CD4-positive, alpha-beta T cell treated with Interleukin-4 for 1 hour (primary cell): Measurements from ENCODE around the gene STUM.
A peak's percentile ranks its signal among the peaks of the same experiment; 100 is the strongest.

Experiments
- DNase-seq, 2 donors: peaks; one replicate each; pipeline ENCODE4 v3.0.0-alpha.2; 2020 to 2022

STUM gene

DNA sequence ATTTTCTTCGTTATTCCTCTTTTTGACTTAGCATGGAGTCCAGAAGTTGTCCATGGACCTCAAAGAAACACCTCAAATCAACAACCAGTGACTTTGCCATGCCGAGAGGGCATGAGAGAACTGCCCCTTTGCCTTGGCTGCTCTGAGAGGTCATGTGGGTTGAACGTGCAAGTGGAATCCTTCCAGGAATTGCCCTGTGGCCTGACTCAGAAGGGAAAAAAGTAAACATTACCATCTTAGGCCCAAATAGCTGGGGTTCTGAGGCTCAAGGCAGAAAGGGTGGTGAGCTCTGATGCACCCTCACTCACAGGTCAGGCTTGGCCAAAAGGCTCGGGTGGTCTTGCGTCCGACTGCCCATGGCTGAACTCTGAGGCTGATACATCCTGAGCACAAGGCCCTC lies 15.1 kb downstream of the STUM start:
- no peak for DNase-seq

GRCh38 chr1:226565476-226565875 lies 16.9 kb downstream of the STUM start:
- DNase-seq, result no peak

DNA sequence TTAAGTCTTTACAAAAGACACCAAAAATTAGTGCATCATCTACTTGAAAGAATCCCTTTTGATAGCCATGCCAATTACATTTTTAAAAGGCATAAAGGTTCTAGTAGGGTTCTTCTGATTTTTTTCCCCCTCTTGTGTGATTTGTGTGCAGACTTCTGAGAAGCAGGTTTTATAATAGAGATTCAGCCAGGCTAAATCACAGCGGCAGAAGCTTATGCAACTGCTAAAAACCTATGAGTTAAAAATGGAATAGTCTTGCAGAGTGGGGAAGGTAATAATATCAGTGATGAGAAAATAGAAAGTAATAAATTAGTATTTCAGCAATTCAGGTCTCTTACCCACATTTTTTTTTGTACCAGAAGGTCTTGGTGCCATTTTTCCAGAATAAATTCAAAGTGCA lies 17.7 kb downstream of the STUM start:
- DNase-seq, result no peak

- no peak for DNase-seq
Observed at GRCh38 chr1:226566760-226567159, 18.2 kb downstream of the STUM start.

DNA sequence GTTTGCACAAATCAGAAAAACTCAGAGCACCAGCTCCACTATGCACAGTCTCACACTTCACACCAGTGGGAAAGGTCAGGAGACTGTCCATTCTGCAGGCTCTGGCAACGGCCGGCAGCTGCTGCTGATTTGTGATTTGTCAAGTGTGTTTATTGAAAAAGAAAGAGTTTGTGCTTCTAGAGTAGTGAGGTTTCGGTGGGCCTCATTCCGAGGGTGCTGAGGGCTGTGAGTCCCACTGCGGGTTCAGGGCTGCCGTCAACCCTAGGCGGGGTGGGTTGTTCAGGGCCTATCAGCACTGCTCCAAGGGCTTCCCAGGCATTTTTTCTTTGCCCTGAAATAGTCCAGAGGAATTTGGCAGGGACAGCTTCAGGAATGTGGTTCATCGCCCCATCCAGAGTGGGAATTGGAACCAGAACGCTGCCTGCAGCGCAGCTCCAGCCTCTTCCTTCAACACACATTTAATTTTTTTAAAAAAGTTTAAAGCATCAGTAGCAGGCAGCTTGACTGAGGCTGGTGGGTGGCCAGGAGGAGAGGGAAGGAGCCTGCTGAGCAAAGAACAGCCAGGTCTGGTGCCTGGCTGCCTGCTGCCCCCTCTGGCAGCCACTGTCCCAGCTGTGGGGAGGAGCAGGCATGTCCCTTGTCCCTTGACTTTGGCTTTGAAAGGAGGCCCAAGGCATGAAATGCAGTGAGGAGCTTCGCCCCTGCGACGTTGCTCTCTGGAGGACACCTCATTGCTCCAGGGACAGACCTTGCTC lies 19.7 kb downstream of the STUM start:
- DNase-seq, result no peak

DNA sequence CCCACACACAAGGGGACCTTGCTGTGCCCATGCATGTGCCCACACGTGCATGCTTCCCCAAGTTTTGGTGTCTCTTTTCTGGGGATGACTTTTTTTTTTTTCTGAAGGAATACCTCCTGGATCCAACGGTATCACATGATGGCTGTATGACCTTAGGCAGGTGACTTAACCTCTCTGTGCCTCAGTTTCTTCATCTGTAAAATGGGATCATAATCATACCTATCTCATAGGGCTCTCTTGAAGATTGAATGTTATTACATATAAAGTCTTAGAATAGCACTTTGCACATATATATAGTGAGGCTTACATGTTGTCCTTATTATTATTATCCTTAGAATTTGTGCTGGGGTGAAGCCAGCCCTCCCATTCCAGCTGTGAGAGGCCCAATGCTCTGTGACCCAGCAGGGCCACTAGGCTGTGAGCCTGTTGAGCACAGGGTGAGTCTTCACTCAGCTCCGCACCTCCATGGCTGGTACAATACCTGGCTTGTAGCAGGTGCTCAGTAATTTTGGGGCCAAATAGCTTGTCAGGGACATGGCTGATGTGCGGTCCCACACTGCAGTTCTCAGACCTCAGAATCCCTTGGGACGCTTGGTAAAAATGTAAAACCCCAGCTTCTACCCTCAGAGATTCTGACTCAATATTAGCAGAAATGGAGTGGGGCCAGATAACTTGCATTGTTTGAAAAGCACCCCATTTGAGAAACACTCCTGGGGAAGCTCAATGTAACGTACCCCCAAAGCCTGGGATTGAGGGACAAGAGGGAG lies 20.6 kb downstream of the STUM start:
- no peak for DNase-seq

DNA sequence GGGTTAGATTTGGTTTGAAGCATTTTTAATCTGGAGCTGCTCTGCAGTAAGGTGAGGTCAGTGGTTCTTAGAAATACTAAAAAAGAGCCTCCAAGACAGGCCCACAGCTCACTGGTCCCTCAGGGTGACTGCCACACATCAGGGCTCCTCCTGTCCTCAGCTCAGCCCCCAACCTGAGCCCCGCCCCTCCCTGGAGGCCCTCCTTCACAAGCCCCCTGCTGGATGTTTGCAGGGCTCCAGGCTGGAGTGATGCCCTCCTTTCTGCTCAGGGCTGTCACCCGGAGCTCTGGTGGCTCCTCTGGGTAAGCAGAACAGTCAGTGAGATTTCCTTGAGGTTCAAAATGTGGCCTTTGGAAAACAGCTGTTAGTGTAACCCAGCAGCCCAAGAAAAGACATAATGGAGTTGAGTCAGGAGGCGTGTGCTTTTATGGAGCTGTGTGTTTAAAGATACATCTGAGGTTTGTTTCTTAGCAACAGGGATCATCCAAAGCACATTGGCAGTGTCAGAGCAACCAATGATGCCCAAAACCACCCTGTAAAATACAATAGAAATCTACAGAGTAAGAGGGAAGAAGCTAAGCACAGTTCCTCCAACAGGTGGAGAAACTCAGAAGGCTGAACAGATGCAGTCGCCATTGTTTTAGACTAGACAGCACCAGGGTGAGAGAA lies 21.4 kb downstream of the STUM start:
- peak; percentile 16 to 19 for DNase-seq

DNA sequence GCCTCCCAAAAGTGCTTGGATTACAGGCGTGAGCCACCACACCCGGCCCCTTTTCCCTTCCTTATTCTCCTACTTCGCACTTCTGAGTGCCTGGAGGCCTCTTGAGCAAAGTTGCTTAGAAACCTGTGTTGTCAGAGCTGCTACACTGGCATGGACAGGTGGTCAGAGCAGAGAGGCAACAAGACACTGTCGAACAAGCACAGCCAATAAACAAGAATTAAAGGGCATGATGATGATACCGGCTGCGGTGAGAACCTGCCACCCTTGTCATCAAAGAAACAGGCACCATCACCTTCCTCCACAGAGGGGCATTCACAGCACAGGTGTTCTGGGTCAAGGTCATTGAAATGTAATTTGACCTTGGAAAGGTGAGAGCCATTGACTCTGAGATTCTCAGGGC lies 23.3 kb downstream of the STUM start:
- no peak for DNase-seq

GRCh38 chr1:226572325-226572726 lies 23.8 kb downstream of the STUM start:
- no peak for DNase-seq

DNA sequence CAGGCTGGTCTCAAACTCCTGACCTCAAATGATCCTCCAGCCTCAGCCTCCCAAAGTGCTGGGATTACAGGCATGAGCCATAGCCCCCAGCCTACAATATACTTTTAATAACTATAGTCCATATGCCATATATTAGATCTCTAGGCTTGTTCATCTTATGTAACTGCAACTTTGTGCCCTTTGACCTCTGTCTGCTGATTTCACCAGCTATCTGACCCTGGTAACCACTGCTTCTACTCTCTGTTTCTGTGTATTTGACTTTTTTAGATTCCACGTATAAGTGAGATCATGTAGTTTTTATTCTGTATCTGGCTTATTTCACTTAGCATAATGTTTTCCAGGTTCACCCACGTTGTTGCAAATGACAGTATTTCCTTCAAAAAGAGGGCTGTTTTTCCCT lies 25.5 kb downstream of the STUM start:
- no peak for DNase-seq

DNA sequence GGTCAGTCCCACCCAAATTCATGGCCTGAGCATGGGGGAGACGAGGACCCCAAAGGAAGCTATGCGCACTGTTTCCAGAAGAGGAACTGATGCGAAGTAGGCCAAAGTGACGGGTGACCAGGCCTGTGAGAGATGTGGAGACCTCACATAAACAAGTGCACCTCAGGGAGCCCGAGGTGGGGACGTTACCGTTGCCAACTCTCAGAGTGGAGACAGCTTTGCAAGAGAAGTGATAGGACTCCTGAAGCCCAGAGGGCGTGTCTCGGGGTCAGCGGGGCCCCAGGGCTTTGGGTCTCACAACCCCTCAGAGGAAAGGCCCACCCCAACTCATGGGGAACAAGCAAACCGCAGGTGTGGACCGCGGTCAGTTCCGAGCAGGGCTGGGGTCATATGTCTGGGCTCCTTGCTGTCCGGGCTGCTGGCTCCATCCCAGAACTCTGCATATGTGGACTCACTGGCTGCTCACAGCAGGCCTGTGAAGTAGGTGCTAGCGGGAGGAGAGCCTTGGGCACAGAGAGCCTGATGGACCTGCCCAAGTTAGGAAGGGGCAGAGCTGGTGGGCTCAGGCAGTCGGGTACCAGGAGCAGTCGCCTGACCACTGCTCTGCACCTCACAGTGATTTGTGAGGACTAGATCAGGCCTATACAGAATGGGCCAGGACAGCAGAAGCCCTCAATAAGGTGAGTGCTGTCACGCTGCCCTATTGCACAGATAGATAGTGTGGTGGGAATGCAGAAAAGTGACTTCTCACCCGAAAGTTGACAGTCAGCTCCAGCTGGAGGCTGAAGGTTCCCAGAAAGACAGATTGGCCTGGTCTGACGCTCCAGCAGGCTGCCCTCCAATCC lies 26.2 kb downstream of the STUM start:
- DNase-seq, result no peak

GRCh38 chr1:226575436-226575720 lies 26.8 kb downstream of the STUM start:
- DNase-seq, result no peak

DNA sequence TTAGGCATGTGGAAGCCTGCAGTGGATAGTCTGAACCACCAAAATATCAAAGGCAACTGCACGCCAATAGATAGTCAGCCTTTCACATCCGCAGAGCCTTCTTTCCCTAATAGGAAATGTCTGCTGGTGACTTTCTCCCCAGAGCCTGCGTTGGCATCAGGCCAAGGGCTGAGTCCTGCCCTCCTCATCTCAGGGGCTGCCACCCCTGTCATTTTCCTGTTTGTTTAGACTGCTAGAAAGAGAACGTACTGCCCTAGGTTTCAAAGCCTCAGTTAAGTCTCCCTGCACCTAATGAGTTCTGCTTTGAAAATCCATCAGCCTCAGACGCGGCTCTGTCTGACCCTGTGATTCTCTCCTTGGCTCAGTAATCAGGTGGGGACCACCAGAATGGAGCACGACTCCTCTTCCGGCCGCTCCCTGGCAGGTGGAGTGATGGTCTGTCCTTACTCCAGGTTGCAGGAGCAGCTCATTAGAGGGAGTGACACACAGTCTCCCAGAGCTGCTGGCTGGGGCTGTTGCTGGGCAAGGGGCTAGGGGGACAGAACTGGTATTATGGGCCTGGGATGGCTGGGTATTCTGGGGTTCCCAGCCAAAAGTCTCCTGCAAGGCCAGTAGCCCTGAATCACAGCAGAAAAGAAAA lies 27.3 kb downstream of the STUM start:
- no peak for DNase-seq

DNA sequence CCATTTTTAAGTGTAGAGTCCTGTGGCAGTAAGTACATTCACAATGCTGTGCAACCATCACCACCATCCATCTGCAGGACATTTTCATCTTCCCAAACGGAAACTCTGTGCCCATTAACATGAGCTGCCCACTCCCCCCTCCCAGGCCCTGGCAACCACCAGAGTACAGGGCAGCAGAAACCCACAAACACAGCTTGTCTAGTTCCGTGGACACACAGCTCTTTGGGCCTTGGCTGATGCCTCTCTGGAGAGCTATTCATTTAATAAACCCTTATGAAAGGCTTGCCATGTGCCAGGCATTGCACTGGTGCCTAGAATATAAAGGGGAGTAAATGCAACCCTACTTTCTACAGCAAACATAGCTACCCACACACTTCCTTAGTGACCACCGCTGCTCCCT lies 28.0 kb downstream of the STUM start:
- no peak for DNase-seq

DNA sequence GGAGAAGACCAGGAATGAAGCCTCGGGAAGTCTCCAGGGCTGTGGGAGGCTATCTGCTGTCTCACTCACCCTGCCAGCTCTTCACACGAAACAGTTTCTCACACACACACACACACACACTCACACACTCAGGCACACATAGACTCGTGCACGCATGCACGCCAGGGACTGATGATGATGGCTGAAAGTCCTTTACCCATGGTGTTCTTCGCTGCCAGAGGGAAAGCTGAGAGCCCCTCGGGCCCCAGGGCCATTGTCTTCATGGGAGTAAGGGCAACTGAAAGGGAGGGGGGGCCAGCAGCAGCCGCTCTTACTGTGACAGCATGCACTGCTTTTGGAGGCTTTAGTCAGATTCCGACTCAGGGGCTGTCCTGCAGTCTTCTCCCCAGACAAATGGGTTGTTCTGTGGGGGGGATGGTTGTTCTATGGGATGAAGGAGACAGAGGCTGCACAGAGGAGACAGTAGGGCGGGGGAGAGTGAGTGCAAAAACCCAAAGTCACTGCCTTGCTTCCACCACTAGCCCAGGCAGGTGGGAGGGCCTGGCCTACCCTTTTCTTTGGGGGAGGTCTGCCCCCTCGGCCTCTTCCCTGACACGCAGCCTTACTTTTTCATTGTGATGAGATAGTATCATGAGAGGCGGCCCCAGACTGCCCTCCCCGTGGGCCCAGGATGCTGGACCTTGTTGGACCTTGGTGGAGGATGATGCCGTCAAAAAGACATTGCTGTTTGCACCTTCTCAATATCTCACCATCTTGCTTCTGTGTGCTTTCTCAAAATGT lies 29.0 kb downstream of the STUM start:
- no peak for DNase-seq

GRCh38 chr1:226578946-226579578 lies 30.5 kb downstream of the STUM start:
- DNase-seq, result no peak

- no peak for DNase-seq
Observed at GRCh38 chr1:226579781-226580323, 31.3 kb downstream of the STUM start.

GRCh38 chr1:226580625-226581270 lies 32.2 kb downstream of the STUM start:
- no peak for DNase-seq

DNA sequence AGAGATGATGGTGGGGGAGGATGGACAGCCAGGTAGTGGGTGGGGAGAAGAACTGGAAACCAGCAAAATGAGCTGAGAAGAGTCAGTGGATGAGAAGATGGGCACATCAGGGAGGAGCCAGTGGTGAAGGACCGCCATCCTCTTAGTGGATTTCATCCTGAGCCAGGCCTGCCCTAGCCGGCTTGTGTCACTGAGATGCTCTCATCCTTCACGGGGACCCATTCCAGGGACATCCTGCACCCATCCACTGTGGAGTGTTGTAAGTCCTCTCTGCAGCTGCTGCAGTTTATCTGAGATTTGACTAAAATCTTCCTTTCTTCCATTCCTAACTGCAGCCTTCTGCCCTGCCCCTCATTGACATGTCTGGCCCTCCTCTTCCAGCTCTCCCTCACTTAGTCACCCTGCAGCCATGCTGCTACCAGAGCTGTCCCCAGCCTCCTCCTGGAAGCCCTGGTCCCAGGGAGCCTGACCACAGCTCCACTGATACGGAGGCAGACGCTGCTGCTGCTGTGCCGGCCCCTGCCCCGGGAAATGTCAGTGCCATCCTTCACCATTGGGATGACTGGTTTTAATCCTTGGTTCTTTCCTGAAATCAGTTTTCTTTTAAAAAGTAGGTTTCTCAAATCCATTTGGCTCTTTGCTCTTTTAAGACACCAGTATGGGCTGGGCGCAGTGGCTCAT lies 33.2 kb downstream of the STUM start:
- DNase-seq, result no peak

GRCh38 chr1:226582966-226583365 lies 34.4 kb downstream of the STUM start:
- no peak for DNase-seq
